ENCODE results near the gene DHX35. TPM values are rescaled to one million over a fixed set of nuclear protein-coding genes. Genes with fewer than 3 reads are reported as not detected.

The DHX35 gene
- total RNA-seq, 1 experiment from 2014 or later = 12.2 TPM

DNA sequence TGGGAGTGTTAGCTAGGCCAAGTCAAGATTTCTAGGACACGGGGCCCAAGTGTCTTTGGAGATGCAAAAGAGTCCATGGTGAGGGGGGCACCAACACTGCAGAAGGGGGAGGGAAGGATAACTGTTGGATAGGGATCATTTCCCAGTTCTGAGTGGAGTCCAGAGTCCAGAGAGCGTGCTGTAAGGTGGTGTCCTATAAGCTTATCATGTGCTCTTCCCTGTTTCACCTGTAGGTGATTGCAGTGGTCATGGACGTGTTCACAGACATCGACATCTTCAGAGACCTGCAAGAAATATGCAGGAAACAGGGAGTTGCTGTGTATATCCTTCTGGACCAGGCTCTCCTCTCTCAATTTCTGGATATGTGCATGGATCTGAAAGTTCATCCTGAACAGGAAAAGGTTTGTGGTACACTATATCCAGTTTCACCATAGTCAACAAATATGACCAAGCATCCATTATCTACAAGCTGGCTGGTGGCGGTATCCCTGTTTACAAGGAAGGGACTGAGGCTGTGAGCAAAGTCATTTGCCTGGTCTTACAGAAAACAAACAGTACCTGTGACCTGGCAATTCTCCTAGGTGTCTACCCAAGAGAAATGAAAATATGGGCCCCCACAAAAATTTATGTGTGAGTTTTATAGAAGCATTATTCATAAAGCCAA is 20.3 kb upstream of the DHX35 start:
- Histone ChIP-seq H3K27me3 (ENCODE audit: control insufficient read depth, insufficient read depth, low read length) (no peaks in the 10 kb centered on the region), H3K27ac (ENCODE audit: low read length) (no peak overlapping the region), H3K9me3 (ENCODE audit: control insufficient read depth, insufficient read depth, low read depth, low read length) (no peaks in the 10 kb centered on the region), H3K4me3 (ENCODE audit: low read depth in 2 of 2, low read length in 2 of 2) (no peak overlapping the region), H3K4me1 (ENCODE audit: control insufficient read depth, insufficient read depth, low read length) (no peaks in the 10 kb centered on the region), H3K36me3 (ENCODE audit: control insufficient read depth, insufficient read depth, low read length) (peaks cover 13% of the 10 kb centered on the region)
- POLR2A ChIA-PET = no interaction called here
- no peak for DNase-seq (ENCODE audit: low read depth, low spot score)
- ATAC-seq = no peak; the same call in 1 of the 2 replicates
- BruUV-seq (replicated peaks) = no TSS peak
- intact Hi-C loops (cut with micrococcal nuclease; ENCODE audit: unreplicated experiment) = no loop called here
- in situ Hi-C loops (cut with HindIII; ENCODE audit: low pct_unique_long_range_greater_than_20kb, low sequenced_read_pairs) = no loop called here
- CTCF ChIA-PET = no interaction called here
- TF ChIP-seq, protein P1, sequence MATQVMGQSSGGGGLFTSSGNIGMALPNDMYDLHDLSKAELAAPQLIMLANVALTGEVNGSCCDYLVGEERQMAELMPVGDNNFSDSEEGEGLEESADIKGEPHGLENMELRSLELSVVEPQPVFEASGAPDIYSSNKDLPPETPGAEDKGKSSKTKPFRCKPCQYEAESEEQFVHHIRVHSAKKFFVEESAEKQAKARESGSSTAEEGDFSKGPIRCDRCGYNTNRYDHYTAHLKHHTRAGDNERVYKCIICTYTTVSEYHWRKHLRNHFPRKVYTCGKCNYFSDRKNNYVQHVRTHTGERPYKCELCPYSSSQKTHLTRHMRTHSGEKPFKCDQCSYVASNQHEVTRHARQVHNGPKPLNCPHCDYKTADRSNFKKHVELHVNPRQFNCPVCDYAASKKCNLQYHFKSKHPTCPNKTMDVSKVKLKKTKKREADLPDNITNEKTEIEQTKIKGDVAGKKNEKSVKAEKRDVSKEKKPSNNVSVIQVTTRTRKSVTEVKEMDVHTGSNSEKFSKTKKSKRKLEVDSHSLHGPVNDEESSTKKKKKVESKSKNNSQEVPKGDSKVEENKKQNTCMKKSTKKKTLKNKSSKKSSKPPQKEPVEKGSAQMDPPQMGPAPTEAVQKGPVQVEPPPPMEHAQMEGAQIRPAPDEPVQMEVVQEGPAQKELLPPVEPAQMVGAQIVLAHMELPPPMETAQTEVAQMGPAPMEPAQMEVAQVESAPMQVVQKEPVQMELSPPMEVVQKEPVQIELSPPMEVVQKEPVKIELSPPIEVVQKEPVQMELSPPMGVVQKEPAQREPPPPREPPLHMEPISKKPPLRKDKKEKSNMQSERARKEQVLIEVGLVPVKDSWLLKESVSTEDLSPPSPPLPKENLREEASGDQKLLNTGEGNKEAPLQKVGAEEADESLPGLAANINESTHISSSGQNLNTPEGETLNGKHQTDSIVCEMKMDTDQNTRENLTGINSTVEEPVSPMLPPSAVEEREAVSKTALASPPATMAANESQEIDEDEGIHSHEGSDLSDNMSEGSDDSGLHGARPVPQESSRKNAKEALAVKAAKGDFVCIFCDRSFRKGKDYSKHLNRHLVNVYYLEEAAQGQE (IDR thresholded peaks at IDR 0.05; ENCODE audit: insufficient read depth in 1 of 2, low read depth in 2 of 2, low read length in 1 of 2) = no peak
- TF ChIP-seq, protein P2, sequence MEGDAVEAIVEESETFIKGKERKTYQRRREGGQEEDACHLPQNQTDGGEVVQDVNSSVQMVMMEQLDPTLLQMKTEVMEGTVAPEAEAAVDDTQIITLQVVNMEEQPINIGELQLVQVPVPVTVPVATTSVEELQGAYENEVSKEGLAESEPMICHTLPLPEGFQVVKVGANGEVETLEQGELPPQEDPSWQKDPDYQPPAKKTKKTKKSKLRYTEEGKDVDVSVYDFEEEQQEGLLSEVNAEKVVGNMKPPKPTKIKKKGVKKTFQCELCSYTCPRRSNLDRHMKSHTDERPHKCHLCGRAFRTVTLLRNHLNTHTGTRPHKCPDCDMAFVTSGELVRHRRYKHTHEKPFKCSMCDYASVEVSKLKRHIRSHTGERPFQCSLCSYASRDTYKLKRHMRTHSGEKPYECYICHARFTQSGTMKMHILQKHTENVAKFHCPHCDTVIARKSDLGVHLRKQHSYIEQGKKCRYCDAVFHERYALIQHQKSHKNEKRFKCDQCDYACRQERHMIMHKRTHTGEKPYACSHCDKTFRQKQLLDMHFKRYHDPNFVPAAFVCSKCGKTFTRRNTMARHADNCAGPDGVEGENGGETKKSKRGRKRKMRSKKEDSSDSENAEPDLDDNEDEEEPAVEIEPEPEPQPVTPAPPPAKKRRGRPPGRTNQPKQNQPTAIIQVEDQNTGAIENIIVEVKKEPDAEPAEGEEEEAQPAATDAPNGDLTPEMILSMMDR (IDR thresholded peaks at IDR 0.05) = no peak
- TF ChIP-seq POLR2AphosphoS5 (IDR thresholded peaks at IDR 0.05; ENCODE audit: low read depth, low read length) (no peak), SIN3A (IDR thresholded peaks at IDR 0.05; ENCODE audit: borderline replicate concordance, insufficient read depth, low read depth, low read length) (no peak), TCF7L2 (IDR thresholded peaks at IDR 0.05; ENCODE audit: low read depth, low read length) (no peak)

DNA sequence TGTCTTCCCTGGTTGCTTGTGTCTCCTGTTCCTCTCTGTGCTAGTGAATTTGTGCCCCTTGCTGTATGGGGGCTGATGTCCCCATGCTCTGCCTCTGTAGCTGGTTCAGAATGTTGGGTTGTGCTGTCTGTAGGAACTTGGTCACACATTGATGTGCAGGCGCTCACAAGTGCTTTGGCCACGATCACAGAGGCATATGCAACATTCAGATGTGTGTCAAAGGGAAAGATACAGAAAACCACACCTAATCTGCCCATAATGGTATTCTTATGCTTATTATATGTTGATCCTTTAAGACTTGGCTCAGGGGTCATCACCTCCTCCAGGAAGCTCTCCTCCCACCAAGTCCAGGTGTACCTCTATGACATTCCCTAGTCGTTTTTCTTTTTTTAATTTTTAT is 17.1 kb upstream of the DHX35 start:
- in situ Hi-C loops (cut with HindIII; ENCODE audit: low pct_unique_long_range_greater_than_20kb, low sequenced_read_pairs) = no loop called here
- no peaks in the 10 kb centered on the region for H3K27me3 ChIP-seq (ENCODE audit: control insufficient read depth, insufficient read depth, low read length)
- H3K4me3 ChIP-seq (ENCODE audit: low read depth in 2 of 2, low read length in 2 of 2) = no peak overlapping the region
- intact Hi-C loops (cut with micrococcal nuclease; ENCODE audit: unreplicated experiment) = no loop called here
- BruUV-seq (replicated peaks) = no TSS peak
- ATAC-seq (no peak), DNase-seq (ENCODE audit: low read depth, low spot score) (no peak)
- ChIA-PET CTCF (no interaction called here), POLR2A (no interaction called here)
- peaks cover 23% of the 10 kb centered on the region for H3K36me3 ChIP-seq (ENCODE audit: control insufficient read depth, insufficient read depth, low read length)
- H3K27ac ChIP-seq (ENCODE audit: low read length) = no peak overlapping the region
- no peaks in the 10 kb centered on the region for H3K4me1 ChIP-seq (ENCODE audit: control insufficient read depth, insufficient read depth, low read length)
- no peaks in the 10 kb centered on the region for H3K9me3 ChIP-seq (ENCODE audit: control insufficient read depth, insufficient read depth, low read depth, low read length)
- no peak for TF ChIP-seq SIN3A (IDR thresholded peaks at IDR 0.05; ENCODE audit: borderline replicate concordance, insufficient read depth, low read depth, low read length)
- no peak for TF ChIP-seq POLR2AphosphoS5 (IDR thresholded peaks at IDR 0.05; ENCODE audit: low read depth, low read length)
- TF ChIP-seq, protein P1 (IDR thresholded peaks at IDR 0.05; ENCODE audit: insufficient read depth in 1 of 2, low read depth in 2 of 2, low read length in 1 of 2) = no peak
- no peak for TF ChIP-seq TCF7L2 (IDR thresholded peaks at IDR 0.05; ENCODE audit: low read depth, low read length)
- TF ChIP-seq, protein P2 (IDR thresholded peaks at IDR 0.05) = no peak

Data from Panc1 (cell line).